GM23338 (cell line): ENCODE results near the gene ZNF391. TPM values are rescaled to one million over a fixed set of nuclear protein-coding genes. Genes with fewer than 3 reads are reported as not detected.

Source experiments
- ATAC-seq: fragments of 200-7000 bp; cut with Tn5 transposase; 3 replicates; pipeline ENCODE4 v1.9.1; 2020
- DNase-seq: peaks from one replicate; pipeline ENCODE4 v3.0.0-alpha.2; 2015; ENCODE audit warnings: low spot score
- H2AFZ ChIP-seq: fragments of 200-600 bp; sonication (generic); 2 replicates; pipeline ENCODE4 v1.8.0; 2016; ENCODE audit warnings: antibody characterized with exemption, mild to moderate bottlenecking, moderate library complexity
- H3F3A ChIP-seq: fragments of 200-600 bp; sonication (generic); replicated peaks from 2 replicates; pipeline ENCODE4 v1.8.0; 2017; ENCODE audit warnings: antibody characterized with exemption, mixed run types, low read depth
- H3K27ac ChIP-seq: fragments of 200-600 bp; sonication (generic); 2 replicates; pipeline ENCODE4 v1.6.1; 2016; ENCODE audit warnings: low read depth
- H3K27me3 ChIP-seq: fragments of 200-600 bp; sonication (generic); 2 replicates; pipeline ENCODE4 v1.8.0; 2016; ENCODE audit warnings: mild to moderate bottlenecking, mixed run types, moderate library complexity; ENCODE audit not compliant: insufficient read depth
- H3K36me3 ChIP-seq: fragments of 200-600 bp; sonication (generic); 2 replicates; pipeline ENCODE4 v1.8.0; 2016; ENCODE audit warnings: mild to moderate bottlenecking; ENCODE audit not compliant: insufficient read depth
- H3K4me1 ChIP-seq: fragments of 200-600 bp; sonication (generic); 2 replicates; pipeline ENCODE4 v1.8.0; 2016; ENCODE audit warnings: mild to moderate bottlenecking, moderate library complexity; ENCODE audit not compliant: insufficient read depth
- H3K4me2 ChIP-seq: fragments of 200-600 bp; sonication (generic); 2 replicates; pipeline ENCODE4 v1.7.1; 2017; ENCODE audit warnings: mixed run types
- H3K4me3 ChIP-seq: fragments of 200-600 bp; sonication (generic); 2 replicates; pipeline ENCODE4 v1.6.1; 2016; ENCODE audit warnings: mixed run types
- H3K79me2 ChIP-seq: fragments of 200-600 bp; sonication (generic); replicated peaks from 2 replicates; pipeline ENCODE4 v1.8.0; 2017; ENCODE audit warnings: mild to moderate bottlenecking; ENCODE audit not compliant: insufficient read depth
- H3K9me2 ChIP-seq: fragments of 200-600 bp; sonication (generic); 2 replicates; pipeline ENCODE4 v1.8.0; 2017; ENCODE audit not compliant: insufficient read depth
- H4K20me1 ChIP-seq: fragments of 200-600 bp; sonication (generic); replicated peaks from 2 replicates; pipeline ENCODE4 v1.8.0; 2017; ENCODE audit warnings: mild to moderate bottlenecking; ENCODE audit not compliant: insufficient read depth
- H3K27ac Mint-ChIP-seq: 2 replicates; pipeline ENCODE4 v1.8.0; 2020; ENCODE audit warnings: inconsistent platforms, mild to moderate bottlenecking, moderate library complexity, mixed read lengths
- H3K27me3 Mint-ChIP-seq: 3 replicates; pipeline ENCODE4 v1.8.0; 2022; ENCODE audit warnings: low read depth, mild to moderate bottlenecking, moderate library complexity, mixed read lengths, inconsistent platforms; ENCODE audit not compliant: insufficient read depth, poor library complexity
- H3K36me3 Mint-ChIP-seq: 3 replicates; pipeline ENCODE4 v1.8.0; 2021; ENCODE audit warnings: low read depth, mild to moderate bottlenecking, inconsistent platforms, moderate library complexity, mixed read lengths
- H3K4me1 Mint-ChIP-seq: 3 replicates; pipeline ENCODE4 v1.8.0; 2020; ENCODE audit warnings: mild to moderate bottlenecking, inconsistent platforms, mixed read lengths
- H3K4me3 Mint-ChIP-seq: 3 replicates; pipeline ENCODE4 v1.8.0; 2021; ENCODE audit warnings: moderate library complexity, mild to moderate bottlenecking, inconsistent platforms, mixed read lengths
- H3K9me3 Mint-ChIP-seq: 3 replicates; pipeline ENCODE4 v1.8.0; 2020; ENCODE audit warnings: moderate library complexity, mild to moderate bottlenecking, inconsistent platforms, mixed read lengths
- CREB1 ChIP-seq: fragments of 250-450 bp; sonication (Bioruptor Pico); IDR thresholded peaks from 2 replicates; pipeline ENCODE4 v1.5.0; 2020; ENCODE audit warnings: low read depth, mild to moderate bottlenecking, moderate library complexity
- CTCF ChIP-seq, 2 experiments: fragments of 200-600 bp in 1 of 2; sonication (generic) in 1 of 2; conservative IDR thresholded peaks; 2 replicates each; pipeline versions ENCODE4 v1.5.1 to v1.6.1; 2016 to 2017; ENCODE audit warnings: antibody characterized with exemption in 2 of 2, low read depth in 2 of 2, mild to moderate bottlenecking in 2 of 2, moderate library complexity in 1 of 2
- JUNB ChIP-seq: IDR thresholded peaks from one replicate; pipeline ENCODE4 v1.6.1; 2016; ENCODE audit warnings: antibody characterized with exemption; ENCODE audit not compliant: unreplicated experiment
- NANOG ChIP-seq: IDR thresholded peaks from 2 replicates; pipeline ENCODE4 v1.6.1; 2016; ENCODE audit warnings: antibody characterized with exemption, borderline replicate concordance
- POLR2AphosphoS5 ChIP-seq: IDR thresholded peaks from 2 replicates; pipeline ENCODE4 v1.6.1; 2016; ENCODE audit warnings: antibody characterized with exemption, low read depth
- ZNF114 ChIP-seq: fragments of 250-450 bp; sonication (Bioruptor Pico); IDR thresholded peaks from 2 replicates; pipeline ENCODE4 v1.5.0; 2020; ENCODE audit warnings: mild to moderate bottlenecking, moderate library complexity
- ZNF462 ChIP-seq: fragments of 250-450 bp; sonication (Bioruptor Pico); IDR thresholded peaks from 2 replicates; pipeline ENCODE4 v1.5.0; 2020; ENCODE audit warnings: mild to moderate bottlenecking, moderate library complexity
- polyA plus RNA-seq: library from polyadenylated mRNA; unstranded; fragments of >200 nt; fragmentation: Nextera tagmentation; extraction: Ambion mirVana; gene quantifications from 2 replicates; pipeline ENCODE4 v1.2.1, GENCODE V29; 2016
- total RNA-seq: library from RNA; depleted of rRNA; stranded (reverse); fragments of >200 nt; shearing (Covaris generic); gene quantifications from 2 replicates; pipeline ENCODE4 v1.2.3, GENCODE V29; 2014
- TF ChIP-seq, protein P1 (sequence below): IDR thresholded peaks from one replicate; pipeline ENCODE4 v1.6.1; 2018; ENCODE audit warnings: antibody characterized with exemption; ENCODE audit not compliant: unreplicated experiment
- TF ChIP-seq, protein P2 (sequence below): IDR thresholded peaks from 2 replicates; pipeline ENCODE4 v1.6.1; 2016; ENCODE audit warnings: antibody characterized with exemption

Gene ZNF391
- total and polyA plus RNA-seq, 2 experiments from 2014 or later: 11.4 to 22.5 TPM

DNA sequence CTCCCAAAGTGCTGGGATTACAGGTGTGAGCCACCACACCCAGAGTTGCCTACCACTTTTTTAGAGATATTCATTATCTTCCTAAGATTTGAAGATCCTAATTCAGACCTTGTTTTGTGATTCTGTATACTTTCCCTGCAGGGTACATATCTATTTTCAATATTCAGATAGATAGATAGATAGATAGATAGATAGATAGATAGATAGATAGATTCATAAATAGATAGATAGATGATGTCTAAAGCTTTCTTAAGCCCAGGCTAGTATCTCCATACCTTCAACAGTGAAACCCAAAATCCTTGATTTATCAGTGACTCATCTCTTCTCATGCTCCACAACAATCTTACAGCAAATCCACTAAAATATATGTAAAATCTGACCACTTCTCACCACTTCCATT lies 30.8 kb downstream of the ZNF391 start:
- TF ChIP-seq ZNF462 (CRISPR knock-in tag) (no peak), CREB1 (CRISPR knock-in tag) (no peak), CTCF (conservative IDR thresholded peaks at IDR 0.05; ENCODE audit: low read depth in 2 of 2) (no peak), NANOG (no peak), POLR2AphosphoS5 (no peak), JUNB (no peak), ZNF114 (no peak)
- TF ChIP-seq, protein P1, sequence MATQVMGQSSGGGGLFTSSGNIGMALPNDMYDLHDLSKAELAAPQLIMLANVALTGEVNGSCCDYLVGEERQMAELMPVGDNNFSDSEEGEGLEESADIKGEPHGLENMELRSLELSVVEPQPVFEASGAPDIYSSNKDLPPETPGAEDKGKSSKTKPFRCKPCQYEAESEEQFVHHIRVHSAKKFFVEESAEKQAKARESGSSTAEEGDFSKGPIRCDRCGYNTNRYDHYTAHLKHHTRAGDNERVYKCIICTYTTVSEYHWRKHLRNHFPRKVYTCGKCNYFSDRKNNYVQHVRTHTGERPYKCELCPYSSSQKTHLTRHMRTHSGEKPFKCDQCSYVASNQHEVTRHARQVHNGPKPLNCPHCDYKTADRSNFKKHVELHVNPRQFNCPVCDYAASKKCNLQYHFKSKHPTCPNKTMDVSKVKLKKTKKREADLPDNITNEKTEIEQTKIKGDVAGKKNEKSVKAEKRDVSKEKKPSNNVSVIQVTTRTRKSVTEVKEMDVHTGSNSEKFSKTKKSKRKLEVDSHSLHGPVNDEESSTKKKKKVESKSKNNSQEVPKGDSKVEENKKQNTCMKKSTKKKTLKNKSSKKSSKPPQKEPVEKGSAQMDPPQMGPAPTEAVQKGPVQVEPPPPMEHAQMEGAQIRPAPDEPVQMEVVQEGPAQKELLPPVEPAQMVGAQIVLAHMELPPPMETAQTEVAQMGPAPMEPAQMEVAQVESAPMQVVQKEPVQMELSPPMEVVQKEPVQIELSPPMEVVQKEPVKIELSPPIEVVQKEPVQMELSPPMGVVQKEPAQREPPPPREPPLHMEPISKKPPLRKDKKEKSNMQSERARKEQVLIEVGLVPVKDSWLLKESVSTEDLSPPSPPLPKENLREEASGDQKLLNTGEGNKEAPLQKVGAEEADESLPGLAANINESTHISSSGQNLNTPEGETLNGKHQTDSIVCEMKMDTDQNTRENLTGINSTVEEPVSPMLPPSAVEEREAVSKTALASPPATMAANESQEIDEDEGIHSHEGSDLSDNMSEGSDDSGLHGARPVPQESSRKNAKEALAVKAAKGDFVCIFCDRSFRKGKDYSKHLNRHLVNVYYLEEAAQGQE: no peak
- TF ChIP-seq, protein P2, sequence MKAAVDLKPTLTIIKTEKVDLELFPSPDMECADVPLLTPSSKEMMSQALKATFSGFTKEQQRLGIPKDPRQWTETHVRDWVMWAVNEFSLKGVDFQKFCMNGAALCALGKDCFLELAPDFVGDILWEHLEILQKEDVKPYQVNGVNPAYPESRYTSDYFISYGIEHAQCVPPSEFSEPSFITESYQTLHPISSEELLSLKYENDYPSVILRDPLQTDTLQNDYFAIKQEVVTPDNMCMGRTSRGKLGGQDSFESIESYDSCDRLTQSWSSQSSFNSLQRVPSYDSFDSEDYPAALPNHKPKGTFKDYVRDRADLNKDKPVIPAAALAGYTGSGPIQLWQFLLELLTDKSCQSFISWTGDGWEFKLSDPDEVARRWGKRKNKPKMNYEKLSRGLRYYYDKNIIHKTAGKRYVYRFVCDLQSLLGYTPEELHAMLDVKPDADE: no peak
- no peaks in the 10 kb centered on the region for H3K79me2 ChIP-seq
- peaks cover 1% of the 10 kb centered on the region for H3K27me3 Mint-ChIP-seq

More for the DNA sequence above, 30.8 kb downstream of the ZNF391 start:
- no peaks in the 10 kb centered on the region for H3K36me3 ChIP-seq
- ATAC-seq (no peak), DNase-seq (no peak)
- H3K27ac Mint-ChIP-seq: no peak overlapping the region
- H2AFZ ChIP-seq: no peak overlapping the region
- no peak overlapping the region for H3K4me3 ChIP-seq
- peaks cover 11% of the 10 kb centered on the region for H3K9me2 ChIP-seq
- no peaks in the 10 kb centered on the region for H3F3A ChIP-seq
- no peaks in the 10 kb centered on the region; the same call in 1 of the 3 replicates for H3K36me3 Mint-ChIP-seq
- no peak overlapping the region for H3K4me2 ChIP-seq
- H3K9me3 Mint-ChIP-seq: peaks cover 19% of the 10 kb centered on the region; the same call in 2 of the 3 replicates
- no peaks in the 10 kb centered on the region for H4K20me1 ChIP-seq
- H3K4me3 Mint-ChIP-seq: no peak overlapping the region
- peaks cover 13% of the 10 kb centered on the region for H3K4me1 ChIP-seq
- H3K27me3 ChIP-seq: no peaks in the 10 kb centered on the region
- no peak overlapping the region for H3K27ac ChIP-seq
- peaks cover 6% of the 10 kb centered on the region; the same call in 2 of the 3 replicates for H3K4me1 Mint-ChIP-seq
